GM21786 (cell line): ENCODE results near the gene RABGAP1.
A peak's percentile ranks its signal among the peaks of the same experiment; 100 is the strongest.

Experiments used
- ATAC-seq: cut with Tn5 transposase; IDR thresholded peaks from one replicate; pipeline ENCODE4 v1.9.1; 2021; ENCODE audit not compliant: unreplicated experiment

The RABGAP1 gene

GRCh38 chr9:122944960-122945888, 4.4 kb downstream of the RABGAP1 start:
- no peak for ATAC-seq

DNA sequence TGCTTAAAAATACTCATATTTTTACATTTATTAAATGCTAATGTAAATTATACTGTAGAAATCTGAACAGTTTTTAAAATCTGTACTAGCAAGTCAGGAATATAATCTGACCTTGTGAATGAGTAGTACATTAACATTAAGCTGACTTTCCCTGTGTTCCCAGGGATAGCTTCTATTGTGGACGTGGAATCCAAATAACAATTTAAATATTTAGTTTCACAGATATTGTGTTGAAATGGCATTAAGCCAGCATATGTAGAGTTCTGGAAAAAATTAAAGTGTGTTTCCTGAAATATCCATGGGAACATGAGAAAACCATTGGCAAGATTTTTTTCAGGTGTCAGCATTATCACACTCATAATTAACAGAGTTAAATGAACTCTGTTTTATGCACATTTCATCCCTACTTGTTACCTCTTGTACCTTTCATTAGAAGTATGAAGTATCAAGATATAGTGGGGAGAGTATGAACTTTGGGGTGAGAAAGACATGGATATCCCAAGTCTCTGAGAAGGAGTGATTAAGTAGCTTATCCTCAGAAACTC, 5.7 kb downstream of the RABGAP1 start:
- no peak for ATAC-seq

GRCh38 chr9:122948313-122948712, 7.5 kb downstream of the RABGAP1 start:
- ATAC-seq, result no peak

DNA sequence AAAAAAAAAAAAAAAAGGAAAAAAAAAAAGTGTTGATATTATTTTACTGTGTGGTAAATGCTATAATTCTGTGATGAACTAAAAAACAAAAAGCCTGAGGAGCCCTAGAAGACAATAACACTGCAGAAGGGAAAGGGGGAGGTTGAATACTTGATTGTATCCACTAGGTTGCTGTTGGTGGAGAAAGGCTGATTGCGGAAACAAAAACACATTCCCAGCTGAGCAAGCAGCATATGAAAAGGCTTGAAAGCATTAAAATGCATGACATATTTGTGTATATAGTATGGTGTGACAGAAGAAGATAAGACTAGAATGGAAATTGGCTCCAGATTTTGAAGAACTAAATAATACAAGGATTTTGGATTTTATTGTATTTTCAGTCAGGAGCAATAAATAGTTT, 8.9 kb downstream of the RABGAP1 start:
- ATAC-seq, result no peak

GRCh38 chr9:122950263-122950662, 9.4 kb downstream of the RABGAP1 start:
- ATAC-seq, result no peak

- ATAC-seq, result no peak
Measured at GRCh38 chr9:122951056-122951455, 10.2 kb downstream of the RABGAP1 start.

DNA sequence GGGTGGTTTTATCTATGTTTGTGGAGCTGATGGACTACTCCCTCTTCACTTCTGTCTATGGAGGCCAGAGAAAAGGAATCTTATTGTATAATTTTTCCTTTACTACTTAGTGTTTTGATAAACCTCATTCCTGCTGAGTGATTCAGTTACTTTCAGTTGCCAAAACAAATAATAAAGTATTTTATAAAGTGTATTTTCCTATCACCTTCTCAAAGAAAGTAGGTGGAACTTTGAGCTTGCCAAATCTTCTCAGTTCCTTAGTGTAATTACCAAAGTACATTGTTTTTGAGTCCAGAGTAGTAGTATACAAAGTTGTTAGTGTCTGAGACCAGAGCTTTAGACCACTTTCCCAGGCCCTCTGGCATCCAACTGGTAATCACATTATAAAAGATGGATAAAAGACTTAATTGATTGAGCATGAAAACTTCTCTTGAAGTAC, 13.5 kb downstream of the RABGAP1 start:
- ATAC-seq, result no peak

GRCh38 chr9:122955961-122956360, 15.1 kb downstream of the RABGAP1 start:
- no peak for ATAC-seq

GRCh38 chr9:122961139-122961538, 20.3 kb downstream of the RABGAP1 start:
- no peak for ATAC-seq

- no peak for ATAC-seq
Measured at GRCh38 chr9:122975196-122975595, 34.4 kb downstream of the RABGAP1 start.

- no peak for ATAC-seq
Measured at GRCh38 chr9:122978601-122979000, 37.8 kb downstream of the RABGAP1 start.

- no peak for ATAC-seq
Measured at GRCh38 chr9:122986010-122986409, 45.2 kb downstream of the RABGAP1 start.

GRCh38 chr9:122988141-122988540, 47.3 kb downstream of the RABGAP1 start:
- ATAC-seq, result no peak

- ATAC-seq, result peak; percentile 88
Measured at GRCh38 chr9:122988920-122989621, 48.3 kb downstream of the RABGAP1 start.

DNA sequence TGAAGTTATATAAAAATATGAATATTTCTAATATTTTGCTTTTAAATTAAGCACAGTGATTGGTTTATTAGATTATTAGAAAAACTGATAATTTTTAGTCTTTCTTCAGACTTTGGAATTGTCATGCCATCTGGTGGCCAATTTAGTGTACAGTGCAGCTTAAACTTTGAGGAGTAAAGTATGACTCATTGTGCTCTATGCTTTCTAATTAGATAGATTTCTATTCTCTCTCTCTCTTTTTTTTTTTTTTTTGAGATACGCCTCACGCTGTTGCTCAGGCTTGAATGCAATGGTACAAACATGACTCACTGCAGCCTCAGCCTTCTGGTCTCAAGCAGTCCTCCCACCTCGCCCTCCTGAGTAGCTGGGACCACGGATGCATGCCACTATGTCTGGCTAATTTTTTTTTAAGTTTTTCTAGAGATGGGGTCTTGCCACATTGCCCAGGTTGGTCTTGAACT, 50.6 kb downstream of the RABGAP1 start:
- no peak for ATAC-seq

- ATAC-seq, result no peak
Measured at GRCh38 chr9:122996586-122996985, 55.8 kb downstream of the RABGAP1 start.

DNA sequence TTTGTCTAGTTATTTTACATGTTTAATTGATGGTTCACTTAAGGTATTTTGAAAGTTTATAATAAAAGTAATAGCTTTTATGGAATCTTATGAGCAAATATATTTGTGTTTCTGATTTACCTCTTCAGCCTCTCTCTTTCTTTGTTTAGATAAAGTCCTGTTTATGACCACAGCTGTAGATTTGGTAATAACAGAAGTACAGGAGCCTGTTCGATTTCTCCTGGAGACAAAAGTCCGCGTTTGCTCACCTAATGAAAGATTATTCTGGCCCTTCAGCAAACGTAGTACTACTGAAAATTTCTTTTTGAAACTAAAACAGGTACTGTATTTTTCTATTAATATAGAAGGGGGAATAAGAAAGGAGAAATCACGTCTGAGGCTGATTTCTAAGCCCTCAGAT, 57.6 kb downstream of the RABGAP1 start:
- ATAC-seq, result no peak

GRCh38 chr9:123000371-123001068, 59.7 kb downstream of the RABGAP1 start:
- no peak for ATAC-seq

DNA sequence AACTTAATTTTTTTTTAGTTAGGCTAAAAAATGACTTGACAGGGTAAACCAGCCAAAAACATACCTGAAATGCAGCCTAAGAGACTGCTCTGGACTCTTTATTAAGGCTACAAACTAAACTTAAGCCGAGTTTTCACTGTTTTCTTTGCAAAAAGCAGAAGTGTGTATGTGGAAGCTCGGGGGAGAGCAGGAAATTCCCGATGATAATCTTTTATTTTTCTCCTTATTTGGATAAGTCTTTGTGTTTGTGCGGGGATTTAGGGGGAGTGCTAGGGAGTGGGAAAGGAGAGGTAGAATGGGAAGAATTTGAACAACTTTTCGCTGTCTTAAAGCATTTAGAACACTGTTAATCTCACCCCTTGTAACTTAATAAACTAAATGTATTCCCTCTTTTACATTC, 61.9 kb downstream of the RABGAP1 start:
- ATAC-seq, result no peak

- ATAC-seq, result no peak
Measured at GRCh38 chr9:123003466-123003865, 62.6 kb downstream of the RABGAP1 start.

DNA sequence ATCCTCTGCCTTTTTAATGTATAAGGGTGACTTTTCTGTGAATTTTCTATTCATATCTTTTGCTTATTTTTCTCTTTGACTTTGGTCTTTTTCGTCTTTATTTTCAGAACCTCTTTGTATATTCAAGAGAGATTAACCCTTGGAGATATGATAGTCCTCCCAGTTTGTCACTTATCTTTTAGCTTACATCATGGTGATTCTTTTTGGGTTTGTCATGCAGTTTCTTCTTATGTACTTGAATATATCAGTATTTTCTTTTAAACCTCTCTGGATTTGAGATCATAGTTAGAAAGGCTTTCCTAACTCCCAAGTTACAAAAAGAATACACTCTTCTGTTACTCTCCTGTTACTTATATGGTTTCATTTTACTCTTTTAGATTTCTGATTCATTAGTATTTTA, 65.1 kb downstream of the RABGAP1 start:
- no peak for ATAC-seq
